Ectodermal cell (in vitro differentiated cells): ENCODE measurements around the gene GID8.

Experiments
- H3K27ac ChIP-seq: 2 replicates; pipeline ENCODE4 v1.7.0; 2013; ENCODE audit warnings: mild to moderate bottlenecking, low read depth, low read length; ENCODE audit not compliant: insufficient read depth, poor library complexity, severe bottlenecking
- H3K27me3 ChIP-seq: 2 replicates; pipeline ENCODE4 v1.7.0; 2013; ENCODE audit warnings: mild to moderate bottlenecking, low read length; ENCODE audit not compliant: insufficient read depth, control insufficient read depth, poor library complexity, severe bottlenecking
- H3K36me3 ChIP-seq: one replicate; pipeline ENCODE4 v1.7.0; 2013; ENCODE audit warnings: low read length; ENCODE audit not compliant: control insufficient read depth, insufficient read depth
- H3K4me1 ChIP-seq: one replicate; pipeline ENCODE4 v1.7.0; 2013; ENCODE audit warnings: low read length; ENCODE audit not compliant: control insufficient read depth, insufficient read depth
- H3K4me3 ChIP-seq: 2 replicates; pipeline ENCODE4 v1.7.0; 2013; ENCODE audit warnings: low read depth, low read length, control low read depth; ENCODE audit not compliant: insufficient read depth
- H3K9me3 ChIP-seq: 2 replicates; pipeline ENCODE4 v1.7.0; 2013; ENCODE audit warnings: mild to moderate bottlenecking, low read length, moderate library complexity; ENCODE audit not compliant: control insufficient read depth
- WGBS, 2 experiments: methylation state at CpG; one replicate each; pipeline ENCODE4 v1.1.7; 2013; ENCODE audit warnings: missing lambda C conversion rate in 2 of 2; 5-methylcytosine and 5-hydroxymethylcytosine counted together

Gene GID8

DNA sequence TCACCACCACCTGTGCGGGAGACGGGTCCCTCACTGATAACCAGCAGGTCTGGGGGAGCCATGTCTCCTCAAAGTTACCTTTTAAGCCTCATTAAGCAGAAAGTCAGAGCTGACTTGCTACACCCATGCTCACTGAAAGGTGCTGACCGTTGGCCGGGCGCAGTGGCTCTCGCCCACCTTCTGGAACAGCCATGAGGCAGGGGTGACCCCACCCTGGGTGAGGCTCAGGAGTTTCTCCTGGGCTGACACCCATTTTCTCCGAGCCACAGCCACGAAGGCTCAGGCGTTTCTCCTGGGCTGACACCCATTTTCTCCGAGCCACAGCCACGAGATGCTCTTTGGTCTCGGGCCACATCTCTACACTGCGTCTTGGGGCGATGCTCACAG is 58.6 kb downstream of the GID8 start:
- no peak overlapping the region for H3K27ac ChIP-seq
- H3K4me1 ChIP-seq: peaks cover 16% of the 10 kb centered on the region
- WGBS, 2 experiments: 94 to 96% methylated on average over 14 of the region's 14 CpGs
- no peaks in the 10 kb centered on the region for H3K36me3 ChIP-seq
- H3K9me3 ChIP-seq: no peaks in the 10 kb centered on the region
- H3K27me3 ChIP-seq: peaks cover 37% of the 10 kb centered on the region
- H3K4me3 ChIP-seq: no peak overlapping the region

GRCh38 chr20:62997417-62998035 is 59.6 kb downstream of the GID8 start:
- H3K36me3 ChIP-seq: no peaks in the 10 kb centered on the region
- peaks cover 44% of the 10 kb centered on the region for H3K27me3 ChIP-seq
- no peak overlapping the region for H3K27ac ChIP-seq
- WGBS, 2 experiments: 56 to 59% methylated on average over 20 of the region's 20 CpGs
- no peak overlapping the region for H3K4me3 ChIP-seq
- H3K4me1 ChIP-seq: peaks cover 16% of the 10 kb centered on the region
- no peaks in the 10 kb centered on the region for H3K9me3 ChIP-seq
